Testis (tissue), 2 donors: ENCODE measurements around the gene OTOL1.

Source experiments
- POLR2A ChIP-seq: fragments of 450-650 bp; IDR thresholded peaks from one replicate; pipeline ENCODE4 v1.6.1; 2017; ENCODE audit warnings: antibody characterized with exemption, mild to moderate bottlenecking, moderate library complexity
- TF ChIP-seq, protein P1 (sequence below), 3 experiments: fragments of 450-650 bp in 2 of 3; fragments of 200-600 bp in 1 of 3; sonication (generic) in 1 of 3; IDR thresholded peaks; one replicate each; pipeline ENCODE4 v1.5.1; 2016 to 2019; ENCODE audit warnings: antibody characterized with exemption in 3 of 3, mild to moderate bottlenecking in 2 of 3, moderate library complexity in 1 of 3

DNA sequence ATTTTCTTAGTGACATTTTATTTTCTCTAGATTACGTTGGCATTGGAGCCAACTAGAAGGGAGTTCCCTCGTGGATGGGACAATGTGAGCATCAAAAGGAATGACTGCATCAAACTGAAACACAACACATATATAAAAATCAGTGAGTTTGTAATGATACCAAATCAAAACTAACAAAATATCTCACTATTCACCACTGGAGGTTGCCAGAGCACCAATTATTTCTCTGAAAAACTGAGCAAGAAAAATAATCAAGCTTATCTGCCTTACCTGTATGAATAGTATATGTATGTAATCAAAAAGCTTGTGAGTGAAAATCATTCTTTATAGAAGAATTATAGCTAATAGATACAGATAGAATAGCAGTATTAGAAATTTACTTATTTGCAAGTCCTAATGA is 46.8 kb upstream of the OTOL1 start:
- TF ChIP-seq, protein P1, sequence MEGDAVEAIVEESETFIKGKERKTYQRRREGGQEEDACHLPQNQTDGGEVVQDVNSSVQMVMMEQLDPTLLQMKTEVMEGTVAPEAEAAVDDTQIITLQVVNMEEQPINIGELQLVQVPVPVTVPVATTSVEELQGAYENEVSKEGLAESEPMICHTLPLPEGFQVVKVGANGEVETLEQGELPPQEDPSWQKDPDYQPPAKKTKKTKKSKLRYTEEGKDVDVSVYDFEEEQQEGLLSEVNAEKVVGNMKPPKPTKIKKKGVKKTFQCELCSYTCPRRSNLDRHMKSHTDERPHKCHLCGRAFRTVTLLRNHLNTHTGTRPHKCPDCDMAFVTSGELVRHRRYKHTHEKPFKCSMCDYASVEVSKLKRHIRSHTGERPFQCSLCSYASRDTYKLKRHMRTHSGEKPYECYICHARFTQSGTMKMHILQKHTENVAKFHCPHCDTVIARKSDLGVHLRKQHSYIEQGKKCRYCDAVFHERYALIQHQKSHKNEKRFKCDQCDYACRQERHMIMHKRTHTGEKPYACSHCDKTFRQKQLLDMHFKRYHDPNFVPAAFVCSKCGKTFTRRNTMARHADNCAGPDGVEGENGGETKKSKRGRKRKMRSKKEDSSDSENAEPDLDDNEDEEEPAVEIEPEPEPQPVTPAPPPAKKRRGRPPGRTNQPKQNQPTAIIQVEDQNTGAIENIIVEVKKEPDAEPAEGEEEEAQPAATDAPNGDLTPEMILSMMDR (IDR thresholded peaks at IDR 0.05) = no peak
- no peak for TF ChIP-seq POLR2A
